HG03045 (cell line): ENCODE measurements around the gene GM2A.
A peak's percentile ranks its signal among the peaks of the same experiment; 100 is the strongest.

Source experiments
- ATAC-seq: cut with Tn5 transposase; IDR thresholded peaks from one replicate; pipeline ENCODE4 v1.9.1; 2021; ENCODE audit warnings: mild to moderate bottlenecking, moderate library complexity; ENCODE audit not compliant: unreplicated experiment

The GM2A gene

GRCh38 chr5:151252762-151253604 lies at the start of gene GM2A:
TSS of gene GM2A (plus strand) at chr5:151253185. CDS start at chr5:151253217, 32 bp downstream.
- ATAC-seq, result peak; percentile 87

GRCh38 chr5:151204051-151204450 lies 48.9 kb upstream of the GM2A start:
- no peak for ATAC-seq

GRCh38 chr5:151205411-151205810 lies 47.6 kb upstream of the GM2A start:
- ATAC-seq, result no peak

- no peak for ATAC-seq
Measured at GRCh38 chr5:151208481-151208914, 44.5 kb upstream of the GM2A start.

GRCh38 chr5:151212406-151212798 lies 40.6 kb upstream of the GM2A start:
- ATAC-seq, result no peak

GRCh38 chr5:151213803-151214613 lies 39.0 kb upstream of the GM2A start:
- ATAC-seq, result peak; percentile 87

GRCh38 chr5:151214614-151215545 lies 38.1 kb upstream of the GM2A start:
- ATAC-seq, result peak; percentile 37

- no peak for ATAC-seq
Measured at GRCh38 chr5:151215546-151215880, 37.5 kb upstream of the GM2A start.

GRCh38 chr5:151216781-151217180 lies 36.2 kb upstream of the GM2A start:
- no peak for ATAC-seq

- no peak for ATAC-seq
Measured at GRCh38 chr5:151218177-151218576, 34.8 kb upstream of the GM2A start.

- no peak for ATAC-seq
Measured at GRCh38 chr5:151219138-151219537, 33.8 kb upstream of the GM2A start.

GRCh38 chr5:151219789-151220188 lies 33.2 kb upstream of the GM2A start:
- ATAC-seq, result no peak

- ATAC-seq, result no peak
Measured at GRCh38 chr5:151221574-151221973, 31.4 kb upstream of the GM2A start.

- ATAC-seq, result no peak
Measured at GRCh38 chr5:151222054-151222789, 30.8 kb upstream of the GM2A start.

- peak; percentile 59 for ATAC-seq
Measured at GRCh38 chr5:151222790-151223446, 30.1 kb upstream of the GM2A start.

- ATAC-seq, result peak; percentile 81
Measured at GRCh38 chr5:151223447-151224264, 29.3 kb upstream of the GM2A start, which contains the start of gene CCDC69. TSS of gene CCDC69 (minus strand) at chr5:151224092. CDS start at chr5:151223970, 122 bp downstream.

- ATAC-seq, result peak; percentile 28
Measured at GRCh38 chr5:151224372-151224771, 28.6 kb upstream of the GM2A start.

- ATAC-seq, result no peak
Measured at GRCh38 chr5:151225071-151225470, 27.9 kb upstream of the GM2A start.

- no peak for ATAC-seq
Measured at GRCh38 chr5:151225475-151225874, 27.5 kb upstream of the GM2A start.
